ENCODE measurements around the gene PIK3CD. TPM values are rescaled to one million over a fixed set of nuclear protein-coding genes. Genes with fewer than 3 reads are reported as not detected.
A peak's percentile ranks its signal among the peaks of the same experiment; 100 is the strongest.

Gene PIK3CD
- total and polyA plus RNA-seq, 11 donors = 1.9 to 18.8 (median 4.0) TPM

GRCh38 chr1:9646037-9646436 is 5.5 kb upstream of the PIK3CD start:
- Histone ChIP-seq H3K27ac (peak overlapping the region in 1 of 12 donors; percentile 85), H3K36me3 (no peaks in the 10 kb centered on the region), H3K4me1 (peaks cover 0 to 37% (median 0%) of the 10 kb centered on the region in 12 donors), H3K4me3 (no peak overlapping the region), H3K9me3 (no peaks in the 10 kb centered on the region), H3K27me3 (peaks cover 0 to 21% (median 8%) of the 10 kb centered on the region in 9 donors)
- intact Hi-C loops (cut with DNase I) = no loop called here
- ATAC-seq (no peak), DNase-seq (no peak)
- no peak for TF ChIP-seq CTCF (IDR thresholded peaks at IDR 0.05)
- TF ChIP-seq POLR2A (IDR thresholded peaks at IDR 0.05) = no peak
- WGBS, 4 donors = 92 to 96% (median 95%) methylated on average over 13 of the region's 13 CpGs

- H3K36me3 ChIP-seq = no peaks in the 10 kb centered on the region
- DNase-seq (no peak), ATAC-seq (no peak)
- H3K4me1 ChIP-seq = peaks cover 0 to 40% (median 9%) of the 10 kb centered on the region in 12 donors
- TF ChIP-seq POLR2A (IDR thresholded peaks at IDR 0.05) (no peak), CTCF (IDR thresholded peaks at IDR 0.05) (no peak)
- H3K27me3 ChIP-seq = peaks cover 9 to 37% (median 29%) of the 10 kb centered on the region in 9 donors
- H3K27ac ChIP-seq = no peak overlapping the region
- no peak overlapping the region for H3K4me3 ChIP-seq
- no peaks in the 10 kb centered on the region for H3K9me3 ChIP-seq
- WGBS, 4 donors = 73 to 81% (median 74%) methylated on average over 10 of the region's 10 CpGs
- intact Hi-C loops (cut with DNase I) = no loop called here
Measured at GRCh38 chr1:9648171-9648570, 3.4 kb upstream of the PIK3CD start.

GRCh38 chr1:9649769-9650168 is 1.8 kb upstream of the PIK3CD start:
- Histone ChIP-seq H3K4me1 (peaks cover 0 to 38% (median 10%) of the 10 kb centered on the region in 12 donors), H3K36me3 (no peaks in the 10 kb centered on the region), H3K9me3 (no peaks in the 10 kb centered on the region), H3K27ac (no peak overlapping the region), H3K4me3 (no peak overlapping the region), H3K27me3 (peaks cover 9 to 40% (median 30%) of the 10 kb centered on the region in 9 donors)
- ATAC-seq (no peak), DNase-seq (no peak)
- TF ChIP-seq POLR2A (IDR thresholded peaks at IDR 0.05) (no peak), CTCF (IDR thresholded peaks at IDR 0.05) (no peak)
- intact Hi-C loops (cut with DNase I) = no loop called here
- WGBS, 4 donors = 89 to 92% (median 90%) methylated on average over 3 of the region's 3 CpGs

- 24 to 32% (median 26%) methylated on average over 10 of the region's 10 CpGs for WGBS, 4 donors
- ATAC-seq (no peak), DNase-seq (no peak)
- H3K27me3 ChIP-seq = peaks cover 9 to 40% (median 30%) of the 10 kb centered on the region in 9 donors
- H3K4me1 ChIP-seq = peaks cover 0 to 37% (median 10%) of the 10 kb centered on the region in 12 donors
- TF ChIP-seq CTCF (IDR thresholded peaks at IDR 0.05) (no peak), POLR2A (IDR thresholded peaks at IDR 0.05) (no peak)
- intact Hi-C loops (cut with DNase I) = no loop called here
- H3K9me3 ChIP-seq = no peaks in the 10 kb centered on the region
- H3K27ac ChIP-seq = peak overlapping the region in 1 of 12 donors; percentile 96
- no peaks in the 10 kb centered on the region for H3K36me3 ChIP-seq
- peak overlapping the region; percentile 29 to 76 (median 53) for H3K4me3 ChIP-seq
Measured at GRCh38 chr1:9651220-9651564, 339 bp upstream of the PIK3CD start.
